ENCODE results near the gene MEOX2.

- no peak for TF ChIP-seq CTCF (conservative IDR thresholded peaks at IDR 0.05; ENCODE audit: low read length)
- no peak for TF ChIP-seq EZH2phosphoT487 (IDR thresholded peaks at IDR 0.05; ENCODE audit: borderline replicate concordance)
Measured at GRCh38 chr7:15681186-15681585, 5.3 kb downstream of the MEOX2 start.
